BLaER1 treated with 17β-estradiol and CSF1 and Interleukin-3, amounts not matched to agents 10 nM and 100 nM (cell line): Measurements from ENCODE around the gene ANO7.
A peak's percentile ranks its signal among the peaks of the same experiment; 100 is the strongest.

Experiments used
- H3K27ac ChIP-seq, 11 experiments: shearing (Covaris generic); formaldehyde crosslinking; 2 replicates each; pipeline ENCODE4 v1.8.1; 2022
- H3K27me3 ChIP-seq, 11 experiments: shearing (Covaris generic); formaldehyde crosslinking; 2 replicates each; pipeline ENCODE4 v1.8.1; 2022
- H3K36me3 ChIP-seq, 11 experiments: shearing (Covaris generic); formaldehyde crosslinking; 2 replicates each; pipeline ENCODE4 v1.8.1; 2022
- H3K4me1 ChIP-seq, 10 experiments: shearing (Covaris generic); formaldehyde crosslinking; 2 replicates each; pipeline ENCODE4 v1.8.1; 2022
- H3K4me2 ChIP-seq, 11 experiments: shearing (Covaris generic); formaldehyde crosslinking; 2 replicates each; pipeline ENCODE4 v1.8.1; 2022
- H3K4me3 ChIP-seq, 10 experiments: shearing (Covaris generic); formaldehyde crosslinking; 2 replicates each; pipeline ENCODE4 v1.8.1; 2022
- H3K9ac ChIP-seq, 11 experiments: shearing (Covaris generic); formaldehyde crosslinking; 2 replicates each; pipeline ENCODE4 v1.8.1; 2022
- H3K9me3 ChIP-seq, 11 experiments: shearing (Covaris generic); formaldehyde crosslinking; replicated peaks in 1 of 11; 2 replicates each; pipeline ENCODE4 v1.8.1; 2022
- H4K20me1 ChIP-seq, 11 experiments: shearing (Covaris generic); formaldehyde crosslinking; 2 replicates each; pipeline ENCODE4 v1.8.1; 2022
- Cebpa-rat ChIP-seq, 11 experiments: shearing (Covaris generic); IDR thresholded peaks; 2 replicates each; pipeline ENCODE4 v1.8.1; 2022

Gene ANO7

DNA sequence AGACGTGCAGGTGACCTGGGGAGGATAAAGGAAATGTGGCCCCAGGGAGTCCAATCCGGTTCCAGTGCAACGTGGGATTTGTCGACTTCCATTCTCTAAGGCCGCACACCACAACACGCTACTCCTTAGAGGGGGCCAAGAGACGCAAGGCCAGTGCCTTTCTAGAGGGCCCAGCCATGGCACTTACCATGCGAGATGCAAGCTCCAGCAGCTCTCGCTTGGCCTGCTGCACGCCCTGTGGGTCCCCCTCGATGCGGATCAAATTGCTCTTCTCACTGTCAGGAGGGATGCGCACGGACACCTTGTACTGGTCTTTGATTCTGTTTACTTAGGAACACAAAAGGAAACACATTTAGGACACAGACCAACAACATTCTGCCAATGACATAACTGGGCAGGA, 61.2 kb downstream of the ANO7 start:
- H3K4me2 ChIP-seq = no peak overlapping the region
- H3K27ac ChIP-seq = no peak overlapping the region
- H3K4me1 ChIP-seq = no peaks in the 10 kb centered on the region
- H3K9ac ChIP-seq = no peak overlapping the region
- H3K36me3 ChIP-seq = peaks cover 99 to 100% (median 100%) of the 10 kb centered on the region in 11 experiments
- no peak overlapping the region for H3K4me3 ChIP-seq
- H3K27me3 ChIP-seq = no peaks in the 10 kb centered on the region
- peaks cover 0 to 91% (median 37%) of the 10 kb centered on the region in 11 experiments; a peak in 16 of 22 replicates for H4K20me1 ChIP-seq
- no peak for TF ChIP-seq Cebpa-rat (IDR thresholded peaks at IDR 0.05)
- H3K9me3 ChIP-seq = no peaks in the 10 kb centered on the region

GRCh38 chr2:241252778-241253475, 64.5 kb downstream of the ANO7 start:
- Histone ChIP-seq H3K9me3 (no peaks in the 10 kb centered on the region), H3K27me3 (no peaks in the 10 kb centered on the region), H3K27ac (no peak overlapping the region), H3K4me2 (no peak overlapping the region), H3K4me3 (no peak overlapping the region), H3K9ac (no peak overlapping the region), H3K4me1 (peaks cover 0 to 7% (median 0%) of the 10 kb centered on the region in 10 experiments; a peak in 3 of 20 replicates), H4K20me1 (peaks cover 0 to 96% (median 52%) of the 10 kb centered on the region in 11 experiments; a peak in 17 of 22 replicates), H3K36me3 (peaks cover 99 to 100% (median 100%) of the 10 kb centered on the region in 11 experiments)
- TF ChIP-seq Cebpa-rat (IDR thresholded peaks at IDR 0.05) = no peak

GRCh38 chr2:241254904-241255351, 66.5 kb downstream of the ANO7 start:
- no peak overlapping the region for H3K27ac ChIP-seq
- TF ChIP-seq Cebpa-rat (IDR thresholded peaks at IDR 0.05) = no peak
- H3K4me1 ChIP-seq = peaks cover 0 to 7% (median 0%) of the 10 kb centered on the region in 10 experiments; a peak in 3 of 20 replicates
- no peak overlapping the region for H3K4me2 ChIP-seq
- H4K20me1 ChIP-seq = peaks cover 5 to 95% (median 66%) of the 10 kb centered on the region in 11 experiments; a peak in 19 of 22 replicates
- no peaks in the 10 kb centered on the region for H3K9me3 ChIP-seq
- no peak overlapping the region for H3K4me3 ChIP-seq
- H3K9ac ChIP-seq = no peak overlapping the region
- peaks cover 98 to 100% (median 100%) of the 10 kb centered on the region in 11 experiments for H3K36me3 ChIP-seq
- no peaks in the 10 kb centered on the region for H3K27me3 ChIP-seq

DNA sequence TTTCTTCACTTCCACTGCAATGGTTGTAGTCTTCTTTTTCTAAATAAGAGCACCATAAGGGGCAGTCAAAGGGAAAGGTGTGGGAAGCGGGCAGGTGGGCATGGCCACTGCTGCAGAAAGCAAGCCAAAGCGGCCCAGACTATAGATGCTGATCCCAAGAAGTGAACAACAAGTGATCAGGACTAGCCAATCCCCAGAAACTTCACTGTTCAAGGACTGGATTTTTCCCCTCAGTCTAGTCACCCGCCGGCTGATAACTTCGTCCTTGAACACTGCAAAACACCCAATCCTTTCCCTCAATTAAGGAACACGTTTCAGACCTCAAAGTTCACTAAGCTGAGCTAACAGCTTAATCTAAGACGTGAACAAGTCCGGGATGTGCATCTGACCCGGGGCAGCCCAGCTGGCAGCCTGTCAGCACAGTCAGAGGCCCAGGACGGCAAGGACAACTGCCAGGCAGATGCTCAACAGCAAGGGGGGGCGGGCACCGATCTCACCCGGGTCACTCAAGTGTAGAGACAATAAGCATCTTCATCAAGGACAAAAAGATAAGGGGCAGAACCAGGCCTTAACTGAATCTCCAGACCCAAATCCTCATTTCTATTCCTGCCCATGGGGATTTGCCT, 67.2 kb downstream of the ANO7 start:
- no peak overlapping the region for H3K4me3 ChIP-seq
- H3K36me3 ChIP-seq = peaks cover 98 to 100% (median 100%) of the 10 kb centered on the region in 11 experiments
- no peaks in the 10 kb centered on the region for H3K9me3 ChIP-seq
- H3K27ac ChIP-seq = no peak overlapping the region
- no peak overlapping the region for H3K4me2 ChIP-seq
- H3K9ac ChIP-seq = no peak overlapping the region
- TF ChIP-seq Cebpa-rat (IDR thresholded peaks at IDR 0.05) = no peak
- no peaks in the 10 kb centered on the region for H3K27me3 ChIP-seq
- peaks cover 5 to 95% (median 66%) of the 10 kb centered on the region in 11 experiments; a peak in 20 of 22 replicates for H4K20me1 ChIP-seq
- H3K4me1 ChIP-seq = peaks cover 0 to 7% (median 0%) of the 10 kb centered on the region in 10 experiments; a peak in 3 of 20 replicates

GRCh38 chr2:241256168-241256545, 67.7 kb downstream of the ANO7 start:
- Histone ChIP-seq H3K27ac (no peak overlapping the region), H3K4me1 (peaks cover 0 to 7% (median 0%) of the 10 kb centered on the region in 10 experiments; a peak in 3 of 20 replicates), H3K9ac (no peak overlapping the region), H3K4me3 (no peak overlapping the region), H3K4me2 (no peak overlapping the region), H3K36me3 (peaks cover 98 to 100% (median 100%) of the 10 kb centered on the region in 11 experiments), H4K20me1 (peaks cover 5 to 95% (median 66%) of the 10 kb centered on the region in 11 experiments; a peak in 20 of 22 replicates), H3K9me3 (no peaks in the 10 kb centered on the region), H3K27me3 (no peaks in the 10 kb centered on the region)
- no peak for TF ChIP-seq Cebpa-rat (IDR thresholded peaks at IDR 0.05)

DNA sequence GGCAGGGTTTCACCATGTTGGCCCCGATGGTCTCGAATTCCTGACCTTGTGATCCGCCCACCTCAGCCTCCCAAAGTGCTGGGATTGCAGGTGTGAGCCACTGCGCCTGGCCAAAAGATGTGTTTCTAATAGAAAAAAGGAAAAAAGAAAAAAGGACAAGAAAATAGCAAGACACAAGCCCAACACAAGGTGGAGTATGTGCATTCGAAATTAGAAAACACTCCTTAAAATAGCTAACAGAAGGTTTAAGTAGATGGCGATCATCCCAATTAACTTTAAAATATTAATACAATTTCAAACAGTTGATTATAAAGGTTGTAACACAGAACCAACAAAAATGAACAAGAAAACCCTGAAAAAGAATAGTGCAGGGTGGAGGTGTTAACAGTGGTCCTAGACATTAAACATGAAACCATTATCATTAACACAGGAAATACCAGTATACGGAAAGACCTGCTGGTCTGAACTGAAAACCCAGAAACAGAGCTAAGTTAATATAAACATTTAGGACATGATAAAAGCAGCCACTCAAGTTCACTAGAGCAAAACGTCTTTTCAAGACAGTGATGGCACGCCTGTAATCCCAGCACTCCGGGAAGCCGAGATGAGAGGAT, 69.0 kb downstream of the ANO7 start:
- TF ChIP-seq Cebpa-rat (IDR thresholded peaks at IDR 0.05) = no peak
- peaks cover 98 to 100% (median 100%) of the 10 kb centered on the region in 11 experiments for H3K36me3 ChIP-seq

DNA sequence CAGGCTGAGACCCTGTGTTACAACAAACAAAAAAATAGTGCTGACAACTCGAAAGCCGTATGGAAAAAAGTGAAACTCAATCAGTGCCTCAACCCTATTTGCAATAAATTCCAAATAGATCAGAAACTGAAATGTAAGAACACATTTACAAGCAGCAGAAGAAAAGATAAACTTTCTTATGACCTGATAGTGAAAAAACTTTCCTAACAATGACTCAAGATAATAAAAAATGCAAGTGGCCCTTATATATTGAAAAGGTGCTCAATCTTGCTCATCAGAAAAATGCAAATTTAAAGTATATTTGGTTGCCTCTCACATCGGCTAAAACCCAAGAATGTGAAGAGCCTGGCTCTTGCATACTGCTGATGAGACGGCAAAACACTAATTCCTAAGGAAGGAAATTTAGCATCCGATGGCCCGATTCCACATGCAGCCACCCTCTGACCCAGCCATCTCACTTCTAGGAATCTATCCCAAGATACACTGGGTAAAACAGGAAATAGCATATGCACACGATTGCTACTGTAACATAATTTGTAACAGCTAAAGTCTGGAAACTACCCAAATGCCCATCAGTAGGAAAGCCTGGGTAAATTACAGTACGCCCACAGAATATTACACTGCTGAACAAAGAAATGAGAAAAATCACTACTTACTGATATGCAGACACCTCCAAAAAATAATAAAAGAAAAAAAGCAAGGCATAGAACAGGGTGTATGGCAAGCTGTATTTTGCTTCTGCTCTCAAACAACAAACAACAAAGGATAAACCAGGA, 70.2 kb downstream of the ANO7 start:
- H3K27me3 ChIP-seq = no peaks in the 10 kb centered on the region
- peaks cover 5 to 96% (median 70%) of the 10 kb centered on the region in 11 experiments; a peak in 20 of 22 replicates for H4K20me1 ChIP-seq
- H3K27ac ChIP-seq = no peak overlapping the region
- 0 out of 22 replicates have a peak overlapping the region, but pooled peaks of 1 of the 11 experiments have one; percentile 8 for H3K9ac ChIP-seq
- peaks cover 98 to 100% (median 100%) of the 10 kb centered on the region in 11 experiments for H3K36me3 ChIP-seq
- peaks cover 0 to 7% (median 0%) of the 10 kb centered on the region in 10 experiments; a peak in 3 of 20 replicates for H3K4me1 ChIP-seq
- H3K4me3 ChIP-seq = no peak overlapping the region
- TF ChIP-seq Cebpa-rat (IDR thresholded peaks at IDR 0.05) = no peak
- H3K4me2 ChIP-seq = no peak overlapping the region
- no peaks in the 10 kb centered on the region for H3K9me3 ChIP-seq

More for the DNA sequence above, 69.0 kb downstream of the ANO7 start:
- Histone ChIP-seq H3K27ac (no peak overlapping the region), H3K9me3 (no peaks in the 10 kb centered on the region), H3K4me2 (no peak overlapping the region), H3K4me3 (no peak overlapping the region), H4K20me1 (peaks cover 5 to 95% (median 69%) of the 10 kb centered on the region in 11 experiments; a peak in 20 of 22 replicates), H3K27me3 (no peaks in the 10 kb centered on the region), H3K9ac (peak overlapping the region in 1 of 11 experiments; percentile 40; a peak in 1 of 22 replicates), H3K4me1 (peaks cover 0 to 7% (median 0%) of the 10 kb centered on the region in 10 experiments; a peak in 3 of 20 replicates)

DNA sequence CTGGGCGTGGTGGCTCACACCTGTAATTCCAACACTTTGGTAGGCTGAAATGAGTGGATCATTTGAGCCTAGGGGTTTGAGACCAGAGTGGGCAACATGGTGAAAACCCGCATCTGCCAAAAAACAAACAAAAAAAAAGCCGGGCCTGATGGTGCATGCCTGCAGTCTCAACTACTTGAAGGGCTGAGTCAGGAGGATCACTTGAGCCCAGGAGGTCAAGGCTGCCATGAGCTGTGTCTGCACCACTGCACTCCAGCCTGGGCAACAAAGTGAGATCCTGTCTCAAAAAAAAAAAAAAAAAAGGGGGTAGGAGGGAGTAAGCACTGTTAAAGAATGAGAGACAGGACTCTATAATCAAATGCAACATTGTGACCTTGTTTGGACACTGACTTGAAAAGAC, 72.4 kb downstream of the ANO7 start:
- no peaks in the 10 kb centered on the region for H3K9me3 ChIP-seq
- no peak overlapping the region for H3K4me3 ChIP-seq
- peaks cover 98 to 100% (median 100%) of the 10 kb centered on the region in 11 experiments for H3K36me3 ChIP-seq
- no peak for TF ChIP-seq Cebpa-rat (IDR thresholded peaks at IDR 0.05)
- no peak overlapping the region for H3K9ac ChIP-seq
- no peak overlapping the region for H3K4me2 ChIP-seq
- H3K27me3 ChIP-seq = no peaks in the 10 kb centered on the region
- H3K4me1 ChIP-seq = peaks cover 0 to 7% (median 0%) of the 10 kb centered on the region in 10 experiments; a peak in 3 of 20 replicates
- no peak overlapping the region for H3K27ac ChIP-seq
- H4K20me1 ChIP-seq = peaks cover 5 to 99% (median 70%) of the 10 kb centered on the region in 11 experiments; a peak in 20 of 22 replicates
